Fibroblast of gingiva (primary cell): ENCODE data around the gene PRR4.

Source experiments
- DNase-seq: peaks from one replicate; pipeline ENCODE4 v3.0.0-alpha.2; 2011; ENCODE audit warnings: low read depth

PRR4 gene

GRCh38 chr12:10849425-10849878 lies at the start of gene PRR4:
Gene PRR4 (minus strand): TSS chr12:10849475. CDS start chr12:10849437, 38 bp downstream.
- no peak for DNase-seq

GRCh38 chr12:10896854-10897253 lies 47.6 kb upstream of the PRR4 start:
- DNase-seq: no peak

- no peak for DNase-seq
Measured at GRCh38 chr12:10891937-10892336, 42.7 kb upstream of the PRR4 start.

- no peak for DNase-seq
Measured at GRCh38 chr12:10889226-10889625, 40.0 kb upstream of the PRR4 start.

- no peak for DNase-seq
Measured at GRCh38 chr12:10884086-10884725, 34.9 kb upstream of the PRR4 start, which contains the start of gene PRH1. Gene PRH1 (minus strand): TSS chr12:10884255. CDS start chr12:10884217, 38 bp downstream.

- DNase-seq: no peak
Measured at GRCh38 chr12:10873378-10873777, 24.1 kb upstream of the PRR4 start.

- no peak for DNase-seq
Measured at GRCh38 chr12:10867381-10867780, 18.1 kb upstream of the PRR4 start.

GRCh38 chr12:10863512-10864218 lies 14.4 kb upstream of the PRR4 start:
- no peak for DNase-seq

- peak; percentile 9 for DNase-seq
Measured at GRCh38 chr12:10861366-10861765, 12.1 kb upstream of the PRR4 start.

- DNase-seq: no peak
Measured at GRCh38 chr12:10855807-10856206, 6.5 kb upstream of the PRR4 start.

GRCh38 chr12:10853776-10854175 lies 4.5 kb upstream of the PRR4 start:
- DNase-seq: no peak

- DNase-seq: no peak
Measured at GRCh38 chr12:10851243-10851858, 2.1 kb upstream of the PRR4 start.

GRCh38 chr12:10847744-10848143 lies 1.5 kb downstream of the PRR4 start:
- DNase-seq: no peak

GRCh38 chr12:10842862-10843261 lies 6.4 kb downstream of the PRR4 start:
- DNase-seq: no peak

- DNase-seq: no peak
Measured at GRCh38 chr12:10838461-10838860, 10.8 kb downstream of the PRR4 start.

GRCh38 chr12:10829994-10830393 lies 19.3 kb downstream of the PRR4 start:
- no peak for DNase-seq

- no peak for DNase-seq
Measured at GRCh38 chr12:10826258-10826657, 23.0 kb downstream of the PRR4 start, which contains the start of gene TAS2R10. Gene TAS2R10 (minus strand): TSS chr12:10826358. CDS start chr12:10826269, 89 bp downstream.

- DNase-seq: no peak
Measured at GRCh38 chr12:10824957-10825356, 24.3 kb downstream of the PRR4 start.

GRCh38 chr12:10811883-10812536 lies 37.3 kb downstream of the PRR4 start:
- no peak for DNase-seq

- no peak for DNase-seq
Measured at GRCh38 chr12:10810068-10810467, 39.2 kb downstream of the PRR4 start, which contains the start of gene TAS2R9. Gene TAS2R9 (minus strand): TSS chr12:10810168. CDS start chr12:10810075, 93 bp downstream.

GRCh38 chr12:10807186-10807585 lies 42.1 kb downstream of the PRR4 start, which contains the start of gene TAS2R8:
Gene TAS2R8 (minus strand): TSS chr12:10807286. CDS start chr12:10806980, 306 bp downstream.
- DNase-seq: no peak

- DNase-seq: no peak
Measured at GRCh38 chr12:10802587-10802986, 46.7 kb downstream of the PRR4 start, which contains the start of gene TAS2R7. Gene TAS2R7 (minus strand): TSS chr12:10802627. CDS start chr12:10802570, 57 bp downstream.
